ENCODE data around the gene LRRC2.
A peak's percentile ranks its signal among the peaks of the same experiment; 100 is the strongest.
"Not testable (repeated sequence)": the region's sequence is repeated elsewhere in the genome, so short reads cannot be mapped to it uniquely, and the experiment has no call there.

The LRRC2 gene

GRCh38 chr3:46497556-46498265 is 68.4 kb downstream of the LRRC2 start, which contains the start of gene RTP3:
RTP3 (plus strand) TSS chr3:46497976; CDS start chr3:46498063, 87 bp downstream.
- no peak for DNase-seq (ENCODE audit: low read depth)

DNA sequence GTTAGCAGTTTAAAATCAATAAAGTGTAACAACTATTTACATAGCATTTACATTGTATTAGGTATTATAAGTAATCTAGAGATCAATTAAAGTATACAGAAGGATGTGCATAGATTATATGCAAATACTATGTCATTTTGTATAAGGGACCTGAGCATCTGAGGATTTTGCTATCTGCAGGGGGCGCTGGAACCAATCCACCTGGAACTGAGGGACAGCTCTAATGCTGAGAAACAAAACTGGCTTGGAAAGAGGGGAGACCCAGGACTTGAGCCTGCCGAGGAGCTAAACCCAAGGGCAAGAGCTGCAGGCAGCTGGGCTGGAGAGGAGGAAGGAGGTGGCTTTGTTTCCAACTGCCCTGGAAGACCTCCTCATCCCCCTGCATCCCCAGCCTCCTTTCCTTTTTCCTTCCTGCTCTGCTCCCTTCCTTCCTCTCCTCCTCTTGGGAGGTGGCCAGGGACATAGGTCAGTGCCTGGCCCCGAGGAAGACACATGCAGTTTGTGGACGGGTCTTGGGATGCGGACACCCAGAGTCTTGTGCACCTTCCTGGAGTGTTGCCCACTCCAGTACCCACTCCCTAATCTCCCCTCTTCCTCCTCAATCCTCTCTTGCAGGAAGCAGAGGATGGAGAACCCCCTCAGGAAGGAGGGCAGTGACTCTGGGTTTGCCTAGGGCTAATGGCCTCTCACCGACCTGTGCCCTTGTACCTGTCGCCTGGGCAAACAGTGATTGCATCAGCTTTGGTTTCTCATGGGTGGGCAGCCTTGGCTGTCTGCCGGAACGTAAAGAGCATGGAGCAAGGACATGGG is 69.2 kb downstream of the LRRC2 start:
- no peak for DNase-seq (ENCODE audit: low read depth)

GRCh38 chr3:46495901-46496456 is 70.1 kb downstream of the LRRC2 start:
- DNase-seq (ENCODE audit: low read depth), result no peak

GRCh38 chr3:46494491-46494890 is 71.6 kb downstream of the LRRC2 start:
- not testable (repeated sequence) for DNase-seq (ENCODE audit: low read depth)

DNA sequence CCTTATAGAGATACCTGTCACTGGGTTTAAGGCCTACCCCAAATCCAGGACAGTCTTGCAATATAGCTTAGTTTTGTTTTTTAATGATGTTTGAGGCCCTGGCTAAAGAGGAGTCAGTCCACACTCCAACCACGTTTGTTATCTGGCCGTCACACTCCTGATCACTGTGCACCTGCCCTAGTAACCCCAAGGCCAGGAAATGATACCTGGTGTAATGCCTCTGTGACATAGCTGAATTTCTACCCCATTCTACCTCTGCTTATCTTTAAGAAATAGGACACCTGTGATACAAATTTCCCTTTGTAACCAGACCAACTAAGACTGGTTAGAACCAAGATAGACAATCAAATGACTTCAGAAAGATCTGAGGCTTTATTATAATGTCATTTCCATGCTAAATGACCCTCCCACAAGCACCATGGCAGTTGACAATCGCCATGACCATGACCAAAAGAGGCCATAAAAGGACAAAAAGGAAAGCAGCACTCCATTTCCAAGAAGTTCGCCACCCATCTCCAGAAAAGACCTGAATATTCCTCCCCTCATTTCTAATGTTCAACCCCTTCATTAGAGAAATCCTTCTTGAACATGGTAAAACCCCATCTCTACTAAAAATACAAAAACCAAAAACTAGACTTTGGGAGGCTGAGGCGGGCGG is 73.1 kb downstream of the LRRC2 start:
- DNase-seq (ENCODE audit: low read depth), result no peak

DNA sequence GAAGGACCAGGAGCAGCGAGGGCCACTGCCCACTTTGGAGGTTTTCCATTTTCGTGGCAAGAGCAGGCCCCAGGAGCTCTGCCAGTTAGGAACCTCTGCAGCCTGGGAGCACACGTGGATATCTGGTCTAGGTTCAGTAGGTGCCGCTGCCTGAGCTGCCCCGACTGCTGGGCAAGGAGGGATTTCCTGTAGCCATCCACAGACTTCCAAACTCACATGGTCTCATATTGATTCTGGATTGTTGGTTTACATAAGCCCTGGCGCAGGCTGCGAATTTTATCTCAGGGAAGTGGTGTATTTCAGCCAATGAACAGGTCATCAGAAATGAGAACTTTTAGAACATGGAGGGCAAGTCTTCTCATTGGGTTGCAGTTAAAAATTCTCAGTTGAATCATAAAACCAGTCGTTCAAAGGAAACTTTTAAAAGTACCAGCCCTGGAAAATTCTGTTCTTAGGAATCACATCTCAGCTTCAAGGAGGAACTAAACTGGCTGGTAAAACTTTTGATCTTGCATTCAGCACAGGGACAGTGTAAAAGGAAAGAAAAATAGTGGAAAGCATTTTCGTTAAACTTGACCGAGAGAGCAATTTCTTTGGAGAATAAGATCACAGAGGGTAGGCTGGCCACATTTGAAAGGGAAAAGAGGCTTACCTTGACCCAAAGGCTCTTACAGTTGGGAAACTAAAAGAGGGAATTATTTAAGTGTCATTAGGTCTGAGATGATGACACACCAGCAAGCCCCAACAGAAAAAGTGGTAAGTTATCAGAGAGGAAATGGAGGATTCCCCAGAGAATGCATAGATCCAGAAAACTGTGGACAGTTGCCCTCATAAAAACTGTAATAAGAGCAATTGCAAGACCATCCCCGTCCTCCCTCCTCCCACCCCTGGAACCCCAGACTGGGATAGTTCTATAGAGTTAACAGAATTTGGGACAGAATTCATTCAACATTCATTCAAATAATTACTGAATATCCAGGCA is 74.7 kb downstream of the LRRC2 start:
- DNase-seq (ENCODE audit: low read depth), result no peak

DNA sequence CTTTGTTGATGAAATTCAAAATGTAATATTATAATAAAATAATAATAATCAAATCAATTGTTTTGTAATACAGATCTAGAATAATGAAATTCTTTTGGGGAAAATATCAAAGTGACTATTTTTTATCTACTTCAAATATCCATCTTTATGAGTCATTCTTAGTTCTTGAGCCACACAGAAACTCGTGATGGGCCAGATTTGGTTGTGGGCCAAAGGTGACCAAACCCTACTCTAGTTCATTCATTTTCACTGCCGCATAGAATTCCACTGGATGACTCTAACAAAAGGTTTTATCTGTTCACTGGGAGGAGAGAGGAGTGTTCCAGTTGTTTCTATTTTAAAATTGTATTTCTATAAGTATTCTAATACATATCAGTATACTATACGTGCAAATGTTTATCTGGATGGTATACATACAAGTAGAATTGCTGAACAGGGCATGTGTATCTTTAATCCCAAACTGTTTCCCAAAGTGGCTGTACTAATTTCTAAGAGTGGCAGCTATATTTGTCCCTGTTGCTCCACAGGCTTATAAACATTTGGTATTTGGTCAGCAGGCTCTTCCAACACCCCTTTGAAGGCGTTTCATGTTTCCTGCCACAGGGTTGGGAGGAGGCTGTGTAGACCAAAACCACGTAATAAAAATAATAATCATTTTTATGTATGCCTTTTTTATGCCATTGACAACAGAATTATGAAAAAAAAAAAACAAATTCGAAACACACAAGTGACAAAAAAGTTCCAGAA is 75.6 kb downstream of the LRRC2 start:
- DNase-seq (ENCODE audit: low read depth), result no peak

GRCh38 chr3:46489875-46490274 is 76.2 kb downstream of the LRRC2 start:
- DNase-seq (ENCODE audit: low read depth), result no peak

DNA sequence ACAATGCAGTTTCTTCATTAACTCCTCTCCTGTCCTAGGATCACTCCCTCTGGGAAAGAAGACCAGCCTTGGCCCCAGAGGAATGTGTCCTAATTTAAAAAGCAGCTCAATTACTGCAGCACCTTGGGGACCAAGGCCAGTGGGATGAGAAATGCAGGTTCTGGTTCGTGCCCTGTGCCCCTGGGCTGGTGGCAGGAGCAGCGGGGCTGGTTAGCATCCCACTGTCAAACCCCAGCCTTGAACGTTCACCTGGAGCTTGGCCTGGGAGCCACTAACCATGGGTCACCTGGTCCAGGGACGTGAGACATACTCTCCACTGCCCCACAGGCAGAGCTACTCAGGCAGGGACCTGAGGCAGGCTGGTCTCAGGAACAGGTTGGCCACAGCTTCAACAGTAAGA is 76.7 kb downstream of the LRRC2 start:
- no peak for DNase-seq (ENCODE audit: low read depth)

DNA sequence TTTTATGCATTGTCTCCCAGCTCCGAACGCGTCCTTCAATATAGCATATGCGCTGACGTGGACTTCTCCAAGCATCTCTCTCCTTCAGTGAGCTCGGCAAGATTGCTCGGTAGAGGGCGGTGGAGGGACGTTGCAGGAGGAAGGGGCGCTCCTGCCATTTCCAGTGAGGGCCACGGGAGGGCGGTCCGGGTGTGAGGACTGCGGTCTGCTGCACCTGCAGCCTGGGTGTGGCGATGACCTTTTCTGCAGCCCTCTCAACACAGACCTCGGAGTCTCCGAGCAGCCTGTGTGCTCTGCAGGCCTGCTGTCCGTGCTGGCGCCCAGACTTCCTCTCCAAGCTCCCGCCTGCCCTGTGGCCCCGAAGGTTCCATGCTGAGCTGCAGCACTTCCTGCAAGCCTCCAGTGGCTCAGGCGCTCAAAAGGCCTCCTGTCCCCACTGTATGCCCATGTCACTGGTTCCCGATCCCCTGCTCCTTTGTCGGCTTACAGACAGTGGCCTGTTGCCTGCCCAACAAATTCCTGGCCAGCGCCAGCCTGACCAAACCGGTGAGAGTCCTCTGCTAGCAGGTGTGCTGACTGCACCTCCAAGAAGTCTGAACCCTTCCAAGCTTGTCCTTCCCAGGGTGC is 77.3 kb downstream of the LRRC2 start:
- peak; percentile 77 for DNase-seq (ENCODE audit: low read depth)

DNA sequence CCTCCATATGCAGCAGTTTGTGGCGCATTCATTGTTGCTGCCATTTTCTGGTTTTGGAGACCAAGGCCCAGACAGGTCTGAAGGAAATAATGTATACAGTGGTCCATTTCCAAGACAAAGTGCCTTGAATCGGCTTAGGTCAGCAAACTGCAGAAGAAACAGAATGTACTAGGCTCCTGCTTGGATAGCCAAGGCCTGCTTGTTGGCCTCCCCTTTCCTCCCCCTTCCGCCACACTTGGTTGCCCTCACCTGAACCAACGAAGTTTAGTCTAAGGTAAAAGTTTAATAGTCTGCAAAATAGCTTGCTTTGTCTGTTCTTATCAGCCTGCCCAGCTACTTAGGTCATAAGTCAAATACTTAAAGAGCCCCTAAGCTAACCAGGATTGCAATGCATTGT is 80.3 kb downstream of the LRRC2 start:
- DNase-seq (ENCODE audit: low read depth), result no peak

DNA sequence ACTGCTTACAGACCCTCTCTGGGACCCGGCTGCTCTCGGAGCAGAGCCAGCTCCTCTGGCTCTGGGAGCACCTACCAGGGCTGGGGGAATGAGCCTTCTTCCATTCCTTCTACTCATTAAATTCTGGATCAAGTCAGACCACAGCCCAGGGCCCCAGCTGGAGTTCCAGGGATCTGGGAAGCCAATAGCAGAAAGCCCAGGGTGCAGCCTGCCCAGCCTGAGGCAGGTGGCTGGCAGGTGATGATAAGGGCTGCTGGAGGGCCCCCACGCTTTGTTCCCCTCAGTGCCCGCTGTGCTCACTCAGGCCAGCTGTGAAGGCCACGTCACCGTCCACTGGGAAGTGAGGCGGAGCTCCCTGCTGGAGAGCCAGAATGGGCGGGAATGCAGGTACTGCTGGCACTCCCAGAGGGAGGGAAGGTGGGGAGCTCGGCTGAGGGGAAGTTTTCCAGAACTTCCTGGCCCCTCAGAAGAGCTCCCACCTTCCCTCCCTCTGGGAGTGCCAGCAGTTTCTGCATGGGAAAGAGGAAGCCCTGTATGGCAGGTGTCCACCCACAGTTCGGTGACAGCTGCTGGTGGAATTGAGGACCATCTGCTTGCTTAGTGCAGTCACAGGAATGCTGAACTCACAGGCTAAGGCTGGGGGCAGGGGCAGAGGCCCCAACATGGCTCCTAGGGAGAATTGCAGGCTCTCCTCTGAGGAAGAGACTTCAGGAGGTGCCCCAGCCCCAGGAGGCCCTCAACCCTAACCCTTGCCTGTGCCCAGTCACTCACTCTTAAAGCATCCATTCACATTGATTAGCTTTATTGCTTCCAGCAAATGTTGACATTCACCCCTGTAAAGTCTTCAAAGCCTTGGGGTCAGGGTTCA is 81.0 kb downstream of the LRRC2 start:
- no peak for DNase-seq (ENCODE audit: low read depth)

- DNase-seq (ENCODE audit: low read depth), result no peak
Observed at GRCh38 chr3:46484388-46484787, 81.7 kb downstream of the LRRC2 start.

GRCh38 chr3:46483825-46484224 is 82.3 kb downstream of the LRRC2 start:
- no peak for DNase-seq (ENCODE audit: low read depth)

GRCh38 chr3:46482632-46483350 is 83.3 kb downstream of the LRRC2 start:
- no peak for DNase-seq (ENCODE audit: low read depth)

- no peak for DNase-seq (ENCODE audit: low read depth)
Observed at GRCh38 chr3:46481636-46482035, 84.5 kb downstream of the LRRC2 start.

DNA sequence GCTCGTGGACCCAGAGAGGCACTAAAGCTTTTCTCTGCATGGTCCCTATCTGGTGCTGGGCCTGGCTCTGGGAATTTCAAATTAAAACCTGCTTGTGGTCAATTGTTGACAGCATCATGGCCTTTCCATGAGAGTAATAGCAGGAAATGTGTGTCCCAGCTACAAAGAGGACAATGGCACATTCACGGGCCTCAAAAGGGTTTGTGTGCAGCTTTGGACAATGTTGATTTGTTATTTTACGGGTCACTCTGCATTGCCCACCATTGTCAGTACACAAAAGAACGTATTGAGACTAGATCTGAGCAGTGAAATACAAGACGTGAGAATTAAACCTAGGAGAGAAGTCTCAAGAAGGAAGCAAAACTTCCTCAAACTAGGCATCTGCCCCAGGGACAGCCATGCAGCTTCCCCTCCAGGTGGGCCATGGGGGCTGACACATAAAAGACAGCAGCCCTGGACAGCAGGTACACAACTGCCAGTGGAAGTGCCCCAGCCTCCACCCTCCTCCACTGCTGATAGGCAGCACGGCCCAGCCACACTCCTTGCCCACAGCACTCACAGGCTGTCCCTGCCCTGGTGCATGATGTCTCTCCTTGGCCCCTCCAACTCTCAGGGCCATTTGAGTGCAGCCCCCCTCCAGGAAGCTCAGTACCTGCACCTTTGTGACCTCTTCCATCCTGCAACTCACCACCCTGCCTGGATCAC is 85.5 kb downstream of the LRRC2 start:
- no peak for DNase-seq (ENCODE audit: low read depth)

DNA sequence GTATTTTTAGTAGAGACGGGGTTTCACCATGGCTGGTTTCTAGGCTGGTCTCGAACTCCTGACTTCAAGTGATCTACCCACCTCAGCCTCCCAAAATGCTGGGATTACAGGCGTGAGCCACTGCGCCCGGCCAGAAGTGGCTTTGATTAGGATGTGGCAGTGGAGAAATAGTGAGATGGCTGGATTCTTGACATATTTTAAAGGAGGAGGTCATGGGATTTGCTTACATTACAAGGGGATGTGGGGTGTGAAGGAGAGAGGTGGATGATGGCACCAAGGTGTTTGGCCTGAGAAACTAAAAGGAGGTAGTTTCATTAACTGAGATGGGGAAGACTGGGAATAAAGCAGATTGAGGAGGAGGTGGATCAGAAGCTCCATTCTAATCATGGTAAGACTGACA is 86.4 kb downstream of the LRRC2 start:
- DNase-seq (ENCODE audit: low read depth), result no peak
